ENCODE results near the gene GSN. TPM values are rescaled to one million over a fixed set of nuclear protein-coding genes. Genes with fewer than 3 reads are reported as not detected.
A peak's percentile ranks its signal among the peaks of the same experiment; 100 is the strongest.

The GSN gene
- total RNA-seq, 4 donors from 2014 or later: 287 to 1,151 (median 926) TPM

- peaks cover 18 to 98% (median 37%) of the 10 kb centered on the region in 3 donors for H3K36me3 ChIP-seq
- H3K27ac ChIP-seq: peak overlapping the region in 2 of 4 donors; percentile 18 to 46
- peaks cover 5 to 64% (median 11%) of the 10 kb centered on the region in 3 donors for H3K4me1 ChIP-seq
- 87 to 89% methylated on average over 7 of the region's 7 CpGs for WGBS, 2 donors
- DNase-seq: no peak
- H3K4me3 ChIP-seq: no peak overlapping the region
- no peaks in the 10 kb centered on the region for H3K9me3 ChIP-seq
- no peak for TF ChIP-seq POLR2A (IDR thresholded peaks at IDR 0.05)
- no peak for TF ChIP-seq CTCF (IDR thresholded peaks at IDR 0.05)
- no peaks in the 10 kb centered on the region for H3K27me3 ChIP-seq
- intact Hi-C loops (cut with DNase I): loop anchor here (10.0 kb wide), 1 partner anchor 95 kb away; no protein-coding TSS in a partner anchor
Observed at GRCh38 chr9:121309833-121310425, 42.0 kb downstream of the GSN start.

- Histone ChIP-seq H3K9me3 (no peaks in the 10 kb centered on the region), H3K27me3 (no peaks in the 10 kb centered on the region), H3K4me3 (no peak overlapping the region), H3K36me3 (peaks cover 18 to 98% (median 40%) of the 10 kb centered on the region in 3 donors), H3K27ac (no peak overlapping the region), H3K4me1 (peaks cover 2 to 64% (median 6%) of the 10 kb centered on the region in 3 donors)
- no peak for DNase-seq
- TF ChIP-seq POLR2A (IDR thresholded peaks at IDR 0.05) (no peak), CTCF (IDR thresholded peaks at IDR 0.05) (no peak)
- intact Hi-C loops (cut with DNase I): no loop called here
- WGBS, 2 donors: 79 to 82% methylated on average over 5 to 9 of the region's 9 CpGs
Observed at GRCh38 chr9:121310571-121310970, 42.6 kb downstream of the GSN start.

GRCh38 chr9:121312169-121312568 is 44.2 kb downstream of the GSN start:
- intact Hi-C loops (cut with DNase I): no loop called here
- H3K9me3 ChIP-seq: no peaks in the 10 kb centered on the region
- 88% methylated on average over 9 to 16 of the region's 17 CpGs for WGBS, 2 donors
- H3K36me3 ChIP-seq: peaks cover 18 to 100% (median 50%) of the 10 kb centered on the region in 3 donors
- H3K27ac ChIP-seq: no peak overlapping the region
- H3K4me3 ChIP-seq: no peak overlapping the region
- no peak for TF ChIP-seq POLR2A (IDR thresholded peaks at IDR 0.05)
- TF ChIP-seq CTCF (IDR thresholded peaks at IDR 0.05): no peak
- no peaks in the 10 kb centered on the region for H3K27me3 ChIP-seq
- peaks cover 0 to 67% (median 4%) of the 10 kb centered on the region in 3 donors for H3K4me1 ChIP-seq
- DNase-seq: no peak

- Histone ChIP-seq H3K27ac (peak overlapping the region in 3 of 4 donors; percentile 8 to 41 (median 25)), H3K4me3 (no peak overlapping the region), H3K27me3 (no peaks in the 10 kb centered on the region), H3K36me3 (peaks cover 24 to 100% (median 63%) of the 10 kb centered on the region in 3 donors), H3K4me1 (peaks cover 0 to 67% (median 15%) of the 10 kb centered on the region in 3 donors), H3K9me3 (no peaks in the 10 kb centered on the region)
- WGBS, 2 donors: 98 to 100% methylated on average over 5 to 7 of the region's 10 CpGs
- TF ChIP-seq POLR2A (IDR thresholded peaks at IDR 0.05) (no peak), CTCF (IDR thresholded peaks at IDR 0.05) (no peak)
- intact Hi-C loops (cut with DNase I): no loop called here
- DNase-seq: no peak
Observed at GRCh38 chr9:121313458-121314152, 45.6 kb downstream of the GSN start.

- no peak for TF ChIP-seq POLR2A (IDR thresholded peaks at IDR 0.05)
- TF ChIP-seq CTCF (IDR thresholded peaks at IDR 0.05): no peak
- Histone ChIP-seq H3K9me3 (no peaks in the 10 kb centered on the region), H3K27me3 (no peaks in the 10 kb centered on the region), H3K4me3 (no peak overlapping the region), H3K36me3 (peaks cover 25 to 97% (median 54%) of the 10 kb centered on the region in 3 donors), H3K4me1 (peaks cover 0 to 82% (median 30%) of the 10 kb centered on the region in 3 donors), H3K27ac (peak overlapping the region in 2 of 4 donors; percentile 92 to 95)
- intact Hi-C loops (cut with DNase I): no loop called here
- WGBS, 2 donors: 88 to 89% methylated on average over 6 of the region's 6 CpGs
- no peak for DNase-seq
Observed at GRCh38 chr9:121316378-121316777, 48.4 kb downstream of the GSN start.

Measured in esophagus squamous epithelium (tissue), 5 donors.